ENCODE data around the gene RNU5D-1. TPM values are rescaled to one million over a fixed set of nuclear protein-coding genes. Genes with fewer than 3 reads are reported as not detected.

The RNU5D-1 gene
- polyA plus RNA-seq (2011; rRNA removed), result not detected in 2 replicates
- under 0.01 TPM in 2 replicates for polyA minus RNA-seq (2011; rRNA and poly(A)+ RNA removed)

DNA sequence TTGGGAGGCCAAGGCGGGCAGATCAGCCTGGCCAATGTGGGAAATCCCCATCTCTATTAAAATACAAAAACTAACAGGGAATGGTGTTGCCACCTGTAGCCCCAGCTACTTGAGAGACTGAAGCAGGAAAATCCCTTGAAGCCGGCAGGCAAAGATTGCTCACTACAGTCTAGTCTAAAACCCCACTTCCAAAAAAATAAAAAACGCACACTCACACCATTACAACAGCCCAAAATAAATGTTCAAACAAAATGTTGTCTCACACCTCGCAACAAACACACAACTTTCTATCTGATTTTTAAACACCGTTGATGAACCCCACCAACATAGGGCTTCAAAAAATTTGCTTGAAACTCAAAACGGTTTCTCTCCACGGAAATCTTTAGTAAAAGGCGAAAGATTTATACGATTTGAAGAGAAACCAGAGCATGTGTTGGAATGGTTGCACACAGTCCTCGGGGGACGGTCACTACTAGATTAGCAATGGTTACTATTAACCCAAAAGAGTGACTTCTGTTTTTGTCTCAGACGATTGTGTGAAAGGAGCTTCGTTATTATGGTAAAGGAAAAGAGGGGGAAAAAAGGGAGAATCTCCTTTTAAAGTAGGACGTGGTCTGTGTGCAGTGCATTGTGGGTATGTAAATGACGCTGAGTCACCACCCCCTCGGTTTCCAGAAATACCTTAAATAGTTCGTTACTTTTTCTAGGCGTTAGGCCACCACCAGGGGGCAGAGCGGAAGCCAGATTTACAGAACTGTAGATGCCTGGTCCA, at the start of gene RNU5D-1:
TSS of gene RNU5D-1 (minus strand) at position 430 of the 772 bp plus-strand sequence.
- CTCF ChIA-PET, result interaction anchor here (0.6 to 6.5 kb wide), 18 partner anchors 12 to 571 kb away, joined by 3 to 43 read pairs (median 4); partner anchors contain the start of genes PLK3 and RPS8
- Histone ChIP-seq H3K36me3 (ENCODE audit: control insufficient read depth, insufficient read depth, low read length) (no peaks in the 10 kb centered on the region), H3K4me3 (ENCODE audit: low read depth, low read length) (peak within 1 kb of the TSS; percentile 29; the same call in 1 of the 2 replicates), H3K27me3 (ENCODE audit: control insufficient read depth, insufficient read depth, low read length) (no peaks in the 10 kb centered on the region)
- POLR2A ChIA-PET, result interaction anchor here (0.6 to 1.7 kb wide), 9 partner anchors 8 to 571 kb away, joined by 3 to 7 read pairs (median 4); partner anchors contain the start of gene BTBD19
- TF ChIP-seq CTCF (IDR thresholded peaks at IDR 0.05; ENCODE audit: insufficient read depth, low read depth, low read length), result peak; percentile 87
- peak; percentile 84 for DNase-seq (ENCODE audit: low read depth)

- Histone ChIP-seq H3K36me3 (ENCODE audit: control insufficient read depth, insufficient read depth, low read length) (peaks cover 25% of the 10 kb centered on the region), H3K4me3 (ENCODE audit: low read depth, low read length) (no peak overlapping the region), H3K27me3 (ENCODE audit: control insufficient read depth, insufficient read depth, low read length) (no peaks in the 10 kb centered on the region)
- POLR2A ChIA-PET, result no interaction called here
- DNase-seq (ENCODE audit: low read depth), result no peak
- CTCF ChIA-PET, result interaction anchor here (1.1 kb wide), 1 partner anchor 12 kb away, joined by 5 read pairs; no protein-coding TSS in a partner anchor
- TF ChIP-seq CTCF (IDR thresholded peaks at IDR 0.05; ENCODE audit: insufficient read depth, low read depth, low read length), result no peak
Observed at GRCh38 chr1:44780583-44781121, 49.7 kb upstream of the RNU5D-1 start.

- POLR2A ChIA-PET, result no interaction called here
- H3K36me3 ChIP-seq (ENCODE audit: control insufficient read depth, insufficient read depth, low read length), result peaks cover 25% of the 10 kb centered on the region
- no peak for TF ChIP-seq CTCF (IDR thresholded peaks at IDR 0.05; ENCODE audit: insufficient read depth, low read depth, low read length)
- CTCF ChIA-PET, result interaction anchor here (1.0 kb wide), 1 partner anchor 8 kb away, joined by 4 read pairs; no protein-coding TSS in a partner anchor
- DNase-seq (ENCODE audit: low read depth), result no peak
- H3K4me3 ChIP-seq (ENCODE audit: low read depth, low read length), result no peak overlapping the region
- H3K27me3 ChIP-seq (ENCODE audit: control insufficient read depth, insufficient read depth, low read length), result no peaks in the 10 kb centered on the region
Observed at GRCh38 chr1:44778705-44779576, 48.0 kb upstream of the RNU5D-1 start.

GRCh38 chr1:44777969-44778635, 47.1 kb upstream of the RNU5D-1 start:
- ChIA-PET POLR2A (no interaction called here), CTCF (interaction anchor here (1.0 to 4.1 kb wide), 3 partner anchors 8 to 47 kb away, joined by 3 to 15 read pairs (median 4); partner anchors contain the start of gene RNU5D-1)
- Histone ChIP-seq H3K27me3 (ENCODE audit: control insufficient read depth, insufficient read depth, low read length) (no peaks in the 10 kb centered on the region), H3K36me3 (ENCODE audit: control insufficient read depth, insufficient read depth, low read length) (peaks cover 25% of the 10 kb centered on the region), H3K4me3 (ENCODE audit: low read depth, low read length) (no peak overlapping the region)
- no peak for DNase-seq (ENCODE audit: low read depth)
- TF ChIP-seq CTCF (IDR thresholded peaks at IDR 0.05; ENCODE audit: insufficient read depth, low read depth, low read length), result no peak
